ENCODE data around the gene YBX3.
"Not testable (repeated sequence)": the region's sequence is repeated elsewhere in the genome, so short reads cannot be mapped to it uniquely, and the experiment has no call there.

Gene YBX3

DNA sequence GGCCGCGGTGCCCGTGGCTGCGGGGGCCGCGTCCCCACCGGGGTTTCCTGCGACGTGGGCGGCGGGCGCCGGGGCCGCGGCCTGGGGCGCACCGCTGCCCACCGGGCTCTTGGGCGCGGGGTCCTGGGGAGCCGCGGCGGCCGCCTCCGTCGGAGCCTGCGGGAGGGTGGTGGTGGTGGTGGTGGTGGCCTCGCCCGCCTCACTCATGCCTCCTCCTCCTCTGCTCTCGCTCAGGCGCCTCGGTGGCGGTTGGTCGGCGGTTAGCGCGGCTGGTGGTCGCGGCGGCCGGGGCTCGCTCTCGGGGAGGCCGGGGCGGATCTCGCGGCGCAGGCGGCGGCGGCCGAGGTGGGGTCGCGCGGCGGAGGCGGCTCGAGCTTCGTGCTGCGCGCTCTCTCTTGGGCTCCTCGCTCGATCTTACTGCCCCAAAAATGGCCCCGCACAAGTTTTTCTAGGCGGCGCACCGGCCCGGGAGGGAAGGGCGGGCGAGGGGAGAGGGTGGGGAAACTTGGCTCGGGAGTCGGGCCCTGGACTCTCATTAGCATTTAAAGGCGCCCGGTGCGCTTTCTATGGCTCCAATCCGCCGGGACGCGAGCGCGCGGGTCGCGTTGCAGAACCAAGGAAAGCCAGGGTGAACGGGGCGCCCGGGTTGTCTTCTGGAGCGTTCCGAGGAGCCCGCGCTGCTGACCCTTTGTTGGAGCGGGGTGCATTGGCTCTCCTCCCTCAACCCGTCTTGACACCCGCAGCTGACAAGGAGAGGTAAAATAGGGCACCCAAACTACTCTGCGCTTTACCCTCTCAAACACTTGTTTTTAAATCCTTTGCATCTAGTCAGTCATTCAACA, at the start of gene YBX3:
Gene YBX3 (minus strand): TSS at position 419 of the 842 bp plus-strand sequence. CDS start 212 bp downstream, at position 207.
- no peak for DNase-seq

DNA sequence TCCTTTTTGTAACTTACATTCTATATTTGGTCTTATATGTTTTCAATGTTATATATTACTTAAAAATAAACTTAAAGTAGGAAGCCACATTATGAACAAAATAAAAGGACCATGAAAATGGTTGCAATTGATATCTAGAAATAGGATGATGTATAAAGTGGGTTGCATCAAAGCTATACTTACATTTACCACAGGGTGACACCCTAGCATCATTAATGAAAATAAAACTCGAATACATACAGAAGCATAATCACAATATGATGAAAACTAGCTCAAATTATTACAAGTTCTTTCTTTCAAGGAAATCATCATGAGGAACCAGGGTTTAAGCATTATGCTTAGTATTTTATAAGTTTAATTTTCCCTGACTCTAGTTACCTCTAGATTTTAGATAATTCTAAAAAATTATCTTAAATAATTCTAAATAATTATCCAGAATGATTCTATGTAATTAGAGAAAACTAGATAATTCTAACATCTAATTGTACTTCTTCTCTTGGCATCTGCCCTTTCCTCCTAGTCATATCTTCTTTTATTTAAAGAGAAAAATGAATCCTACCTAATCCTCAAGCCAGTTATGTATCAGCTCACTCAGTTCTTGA, 48.1 kb upstream of the YBX3 start:
- DNase-seq, result no peak

DNA sequence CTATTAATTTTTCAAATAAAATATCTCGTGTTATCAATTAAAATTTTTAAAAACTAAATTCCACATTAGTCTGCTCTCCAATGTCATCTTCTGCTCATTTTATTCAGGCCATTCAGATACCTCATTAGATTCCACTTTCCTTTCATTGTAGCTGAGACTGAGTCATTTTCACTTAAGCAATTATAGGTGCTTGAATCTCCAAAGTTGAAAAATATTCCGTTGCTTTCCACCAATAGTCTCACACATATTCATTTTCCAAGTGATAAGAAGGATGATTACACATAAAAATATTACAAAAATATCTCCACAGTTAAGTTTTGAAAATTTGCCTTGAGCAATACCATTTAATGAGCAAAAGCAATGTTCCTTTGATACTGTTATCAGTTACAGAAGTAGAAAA, 36.5 kb upstream of the YBX3 start:
- DNase-seq, result no peak

DNA sequence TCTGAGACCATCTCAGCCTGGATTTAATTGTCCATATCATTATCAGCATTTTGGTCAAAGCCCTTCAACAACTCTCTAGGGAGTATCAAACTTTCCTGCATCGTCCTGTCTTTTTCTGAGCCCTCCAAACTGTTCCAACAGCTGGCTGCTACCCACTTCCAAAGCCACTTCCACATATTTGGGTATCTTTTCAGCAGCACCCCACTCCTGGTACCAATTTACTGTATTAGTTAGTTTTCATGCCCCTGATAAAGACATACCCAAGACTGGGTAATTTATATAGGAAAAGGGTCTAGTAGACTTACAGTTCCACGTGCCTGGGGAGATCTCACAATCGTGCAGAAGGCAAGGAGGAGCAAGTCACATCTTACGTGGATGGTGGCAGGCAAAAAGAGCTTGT, 33.1 kb upstream of the YBX3 start:
- no peak for DNase-seq

DNA sequence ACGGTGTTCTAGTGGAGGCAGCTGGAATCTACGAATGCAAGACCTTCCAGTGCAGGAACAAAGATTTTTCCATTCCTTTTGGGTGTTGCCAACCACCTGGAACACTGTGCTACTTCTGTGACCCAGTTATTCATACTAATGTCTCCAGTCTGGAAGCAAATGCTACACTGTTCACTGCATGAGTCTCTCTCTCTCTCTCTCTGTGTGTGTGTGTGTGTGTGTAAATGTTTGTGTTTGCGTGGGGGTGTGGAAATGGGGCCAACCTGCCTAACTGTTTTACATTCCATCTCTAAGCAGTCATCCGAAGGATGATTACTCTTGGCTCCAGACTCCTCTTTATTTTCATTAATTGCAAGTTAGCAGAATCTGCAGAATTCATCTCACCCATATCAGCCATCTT, 29.9 kb upstream of the YBX3 start:
- DNase-seq, result no peak

DNA sequence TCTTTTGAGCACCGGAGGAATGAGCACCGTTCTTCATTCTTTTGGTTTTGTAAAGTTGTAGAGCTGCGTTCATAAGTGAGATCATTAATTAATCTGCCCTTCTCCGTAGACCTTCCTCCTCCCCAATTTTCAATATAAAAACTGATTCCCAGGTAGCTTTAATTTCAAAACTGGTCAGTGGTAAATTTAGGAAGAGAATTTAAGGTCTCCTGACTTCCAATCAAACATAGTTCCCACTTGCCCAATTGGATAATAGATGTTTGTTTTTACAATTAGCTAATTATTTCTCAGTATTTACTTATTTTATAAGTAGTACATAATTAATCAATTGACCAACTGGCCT, 27.2 kb upstream of the YBX3 start:
- no peak for DNase-seq

DNA sequence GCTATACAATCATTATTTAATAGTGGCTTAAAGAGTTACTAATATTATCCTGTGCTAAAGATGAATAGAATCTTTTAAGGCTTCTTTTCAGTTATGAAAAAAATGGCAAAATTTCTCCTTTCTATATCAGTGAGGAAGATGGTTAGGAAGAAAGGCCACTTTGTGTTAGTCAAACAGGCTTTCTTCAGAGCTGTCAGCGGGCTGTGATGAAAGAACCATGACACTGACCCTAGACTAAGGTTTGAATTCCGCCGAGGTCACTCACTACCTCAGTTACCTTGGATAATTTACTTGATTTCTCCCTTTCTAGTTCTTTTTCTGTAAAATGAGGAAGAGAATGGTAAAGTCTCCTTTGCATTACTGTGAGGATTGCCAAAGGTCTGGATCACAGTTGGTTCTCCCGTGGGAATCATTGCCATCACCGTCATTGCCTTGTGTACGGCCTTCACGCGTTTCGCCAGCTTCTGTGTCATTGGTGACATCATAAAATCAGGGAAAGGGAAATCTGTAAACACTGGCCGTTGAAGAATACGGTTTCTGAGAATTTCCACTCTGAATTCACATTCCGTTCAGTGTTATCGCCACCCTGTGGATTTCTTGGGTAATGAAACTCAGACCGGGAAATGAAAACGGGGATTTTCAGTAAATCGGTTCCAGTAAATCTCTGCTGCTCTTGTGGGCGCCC, 26.7 kb upstream of the YBX3 start:
- DNase-seq, result peak; percentile 54

DNA sequence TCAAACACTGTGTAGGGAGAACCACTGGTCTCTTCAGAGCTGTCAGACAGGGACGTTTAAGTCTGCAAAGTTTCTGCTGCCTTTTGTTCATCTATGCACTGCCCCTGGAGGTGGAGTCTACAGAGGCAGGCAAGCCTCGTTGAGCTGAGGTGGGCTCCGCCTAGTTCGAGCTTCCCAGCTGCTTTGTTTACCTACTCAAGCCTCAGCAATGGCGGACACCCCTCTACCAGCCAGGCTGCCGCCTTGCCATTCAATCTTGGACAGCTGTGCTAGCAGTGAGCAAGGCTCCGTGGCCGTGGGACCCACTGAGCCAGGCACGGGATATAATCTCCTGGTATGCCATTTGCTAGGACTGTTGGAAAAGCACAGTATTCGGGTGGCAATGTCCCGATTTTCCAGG, 24.6 kb upstream of the YBX3 start:
- DNase-seq, result no peak

DNA sequence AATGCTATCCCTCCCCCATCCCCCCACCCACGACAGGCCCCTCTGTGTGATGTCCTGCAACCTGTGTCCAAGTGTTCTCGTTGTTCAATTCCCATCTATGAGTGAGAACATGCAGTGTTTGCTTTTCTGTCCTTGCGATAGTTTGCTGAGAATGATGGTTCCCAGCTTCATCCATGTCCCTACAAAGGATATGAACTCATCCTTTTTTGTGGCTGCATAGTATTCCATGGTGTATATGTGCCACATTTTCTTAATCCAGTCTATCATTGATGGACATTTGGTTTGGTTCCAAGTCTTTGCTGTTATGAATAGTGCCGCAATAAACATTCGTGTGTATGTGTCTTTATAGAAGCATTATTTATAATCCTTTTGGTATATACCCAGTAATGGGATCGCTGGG, 20.3 kb upstream of the YBX3 start:
- not testable (repeated sequence) for DNase-seq

DNA sequence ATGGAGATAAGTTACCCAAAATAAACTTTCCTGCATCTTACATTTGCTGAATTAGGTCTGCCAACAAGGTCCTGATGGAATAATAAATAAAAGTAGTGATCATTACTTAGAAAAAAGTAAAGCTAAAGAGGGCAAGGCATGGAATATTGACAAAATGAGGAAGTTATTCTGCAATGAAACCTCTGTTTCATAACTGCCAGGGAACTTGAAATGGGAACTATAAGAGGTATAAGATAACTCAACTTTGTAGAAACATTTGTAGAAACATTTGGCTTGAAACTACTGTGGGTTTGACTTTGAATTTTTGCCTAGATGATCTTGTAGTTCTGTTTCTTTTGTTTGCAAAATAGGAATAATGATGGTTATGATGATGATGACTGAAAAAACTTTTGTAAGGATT, 18.7 kb upstream of the YBX3 start:
- DNase-seq, result no peak

DNA sequence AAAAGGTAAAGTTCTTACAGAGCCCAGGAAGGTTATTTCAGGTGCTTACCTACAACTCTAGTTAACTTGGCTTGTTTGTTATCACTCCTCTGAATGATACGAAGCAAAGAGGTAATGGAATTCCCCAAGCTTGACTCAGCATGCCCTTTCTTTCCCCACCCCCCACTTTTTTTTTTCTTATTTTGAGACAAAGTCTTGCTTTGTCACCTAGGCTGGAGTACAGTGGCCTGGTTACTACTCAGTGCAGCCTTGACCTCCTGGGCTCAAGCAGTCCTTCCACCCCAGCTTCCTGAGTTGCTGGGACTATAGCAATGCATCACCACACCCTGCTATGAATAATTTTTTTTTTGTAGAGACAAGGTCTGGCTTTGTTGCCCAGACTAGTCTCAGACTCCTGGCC, 17.1 kb upstream of the YBX3 start:
- DNase-seq, result no peak

DNA sequence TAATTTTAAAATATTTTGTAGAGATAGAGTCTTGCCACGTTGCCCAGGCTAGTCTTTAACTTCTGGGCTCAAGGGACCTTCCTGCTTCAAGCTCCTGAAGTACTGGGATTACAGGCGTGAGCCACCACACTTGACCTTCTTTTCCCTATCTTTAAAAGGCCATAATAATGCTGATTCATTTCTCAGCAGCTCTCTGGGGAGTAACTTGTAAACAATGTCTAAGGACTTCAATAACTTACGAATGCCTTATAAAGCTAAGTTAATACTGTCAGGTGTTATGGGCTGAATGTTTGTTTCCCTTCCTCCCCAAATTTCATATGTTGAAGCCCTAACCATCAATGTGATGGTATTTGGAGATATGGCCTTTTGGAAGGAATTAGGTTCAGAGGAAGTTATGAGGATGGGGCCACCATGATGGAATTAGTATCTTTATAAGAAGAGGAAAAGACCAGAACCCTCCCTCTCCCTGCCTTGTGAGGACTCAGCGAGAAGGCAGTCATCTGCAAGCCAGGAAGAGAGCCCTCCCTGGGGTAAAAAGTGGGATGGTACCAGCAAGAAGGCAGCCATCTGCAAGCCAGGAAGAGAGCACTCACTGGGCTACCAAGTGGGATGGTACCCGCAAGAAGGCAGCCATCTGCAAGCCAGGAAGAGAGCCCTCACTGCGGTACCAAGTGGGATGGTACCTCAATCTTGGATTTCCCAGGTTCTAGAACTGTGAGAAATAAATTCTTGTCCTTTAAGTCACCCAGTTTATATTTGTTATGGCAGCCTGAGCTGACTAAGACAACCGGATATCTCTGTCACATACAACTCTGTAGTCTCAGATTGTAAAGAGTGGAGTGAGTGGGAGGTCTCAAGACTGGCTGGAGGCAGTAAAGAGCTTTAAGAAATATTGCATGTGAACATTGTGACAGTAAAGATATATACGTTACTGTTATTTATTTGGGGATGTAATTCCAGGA, 16.3 kb upstream of the YBX3 start:
- DNase-seq, result no peak

DNA sequence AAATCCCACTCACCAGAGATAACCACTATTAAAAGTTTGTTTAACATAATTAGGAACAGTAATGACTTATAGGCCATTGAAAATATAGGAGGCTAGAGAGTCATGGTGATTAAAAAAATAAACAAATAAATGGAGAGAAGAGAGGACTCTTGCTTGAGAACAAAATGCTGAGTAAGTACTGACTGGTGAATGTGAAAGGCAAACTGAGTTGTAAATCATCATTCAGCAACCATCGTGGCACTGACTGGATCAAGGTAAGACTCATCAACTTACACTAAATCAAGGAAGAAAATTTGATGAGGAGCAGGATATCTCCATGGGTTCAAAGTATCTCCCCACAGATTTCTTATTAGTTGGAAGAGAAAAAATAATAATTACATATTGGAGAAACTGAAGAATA, 14.1 kb upstream of the YBX3 start:
- DNase-seq, result no peak

DNA sequence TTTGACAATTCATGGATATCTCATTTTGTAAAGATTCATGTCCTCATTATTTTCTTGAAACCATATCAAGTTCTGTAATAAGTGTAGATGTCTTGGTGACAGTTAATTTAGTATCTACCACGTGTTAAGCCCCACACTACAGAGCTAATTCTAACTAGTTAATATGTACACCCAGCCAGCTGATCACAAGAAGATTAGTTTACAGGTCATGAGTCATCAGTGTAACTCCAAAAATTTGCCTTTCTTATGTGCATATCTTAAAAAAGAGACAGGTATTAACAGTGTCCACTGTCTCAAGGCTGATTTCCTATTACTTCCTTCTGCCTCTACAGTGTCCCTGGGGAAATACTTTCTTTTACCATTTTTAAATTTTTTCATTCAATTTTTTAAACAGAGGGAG, 13.3 kb upstream of the YBX3 start:
- no peak for DNase-seq

DNA sequence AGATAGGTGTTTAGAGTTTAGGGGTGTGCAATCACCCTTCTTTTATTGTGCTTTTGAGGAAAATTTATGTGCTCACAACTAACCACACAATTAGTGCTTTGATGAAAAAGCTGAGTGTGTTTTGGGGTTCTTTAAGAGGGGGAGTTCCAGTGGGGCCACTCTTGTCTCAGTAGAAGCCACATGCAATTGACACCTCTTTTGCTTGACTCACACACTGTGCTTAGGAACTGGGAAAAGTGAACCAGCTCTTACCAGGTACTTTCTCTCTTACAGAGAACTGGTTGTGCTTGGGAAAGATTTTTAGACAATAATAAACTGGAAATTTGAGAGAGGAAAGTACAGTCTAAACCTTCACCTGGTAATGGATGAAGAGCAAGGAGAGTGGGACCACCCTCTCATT, 12.3 kb upstream of the YBX3 start:
- no peak for DNase-seq

DNA sequence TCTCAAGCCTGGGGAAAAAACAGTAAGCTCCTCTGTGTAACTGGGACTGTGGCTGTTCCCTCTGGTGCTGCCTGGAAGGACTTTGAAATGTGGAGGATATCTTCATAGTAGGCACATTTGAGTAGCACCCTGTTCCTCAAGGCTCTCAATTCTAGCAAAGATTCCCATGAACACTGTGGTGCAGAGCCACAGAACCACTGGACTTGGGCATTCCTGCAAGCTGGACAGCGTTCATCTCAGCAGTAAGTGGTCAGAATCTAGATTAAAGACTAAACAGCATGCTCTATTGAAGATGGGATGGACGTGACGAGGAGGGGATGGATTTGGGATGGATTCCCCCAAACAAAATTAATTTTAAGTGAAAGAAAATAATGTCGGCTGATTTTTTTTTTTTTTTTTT, 9.4 kb upstream of the YBX3 start:
- no peak for DNase-seq

DNA sequence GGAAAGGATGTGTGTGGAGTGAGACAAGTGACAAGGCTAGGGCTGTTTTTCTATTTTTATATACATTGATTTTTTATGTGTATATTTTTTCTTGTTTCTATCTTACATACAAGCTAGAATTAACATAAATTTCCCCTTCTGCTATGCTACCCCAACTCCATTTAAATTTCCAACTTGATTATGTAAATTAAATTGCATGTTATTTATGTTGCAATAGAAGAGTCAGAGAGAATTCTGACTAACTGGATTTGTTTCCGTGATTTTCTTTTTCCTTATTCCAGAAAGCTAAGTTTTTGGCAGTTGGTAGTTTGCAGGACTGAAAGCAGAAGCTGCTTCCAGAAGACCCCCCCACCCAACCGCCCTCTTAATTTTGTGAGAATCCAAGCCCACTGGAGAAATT, 8.9 kb upstream of the YBX3 start:
- DNase-seq, result no peak

DNA sequence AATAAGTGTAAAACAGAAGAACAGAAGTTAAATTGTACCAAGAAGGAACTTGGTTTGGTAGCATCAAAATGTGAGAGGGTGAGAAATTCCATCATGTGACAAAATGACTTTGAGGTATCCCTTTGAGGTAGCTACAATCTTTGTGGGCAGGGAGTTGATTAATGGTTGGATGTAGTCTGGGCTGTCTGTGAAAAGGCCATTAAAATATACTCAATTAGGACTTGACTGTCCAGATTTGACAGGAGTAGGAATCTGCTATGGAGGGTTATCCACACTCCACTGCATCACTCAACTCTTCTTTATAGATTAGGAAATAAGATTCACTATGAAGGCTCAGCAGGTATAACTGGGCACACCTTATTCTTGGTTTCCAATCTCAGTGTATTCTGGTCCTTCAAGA, 7.4 kb upstream of the YBX3 start:
- DNase-seq, result no peak

DNA sequence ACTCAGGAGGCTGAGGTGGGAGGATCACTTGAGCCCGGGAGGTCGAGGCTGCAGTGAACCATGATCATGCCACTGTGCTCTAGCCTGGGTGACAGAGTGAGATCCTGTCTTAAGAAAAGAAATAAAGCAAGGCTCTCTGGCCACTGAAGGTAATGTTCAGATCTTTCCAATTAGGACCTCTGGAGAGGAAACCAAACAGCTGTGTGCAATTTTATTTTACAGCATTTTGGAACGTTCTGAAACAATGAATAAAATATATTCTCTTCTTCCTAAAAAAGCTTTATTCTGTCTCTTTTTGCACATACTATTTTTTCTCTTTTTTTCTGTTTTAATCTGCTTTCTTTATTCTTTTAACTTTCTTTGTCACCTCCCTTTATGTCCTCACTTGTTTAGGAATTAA, 5.0 kb upstream of the YBX3 start:
- DNase-seq, result no peak

DNA sequence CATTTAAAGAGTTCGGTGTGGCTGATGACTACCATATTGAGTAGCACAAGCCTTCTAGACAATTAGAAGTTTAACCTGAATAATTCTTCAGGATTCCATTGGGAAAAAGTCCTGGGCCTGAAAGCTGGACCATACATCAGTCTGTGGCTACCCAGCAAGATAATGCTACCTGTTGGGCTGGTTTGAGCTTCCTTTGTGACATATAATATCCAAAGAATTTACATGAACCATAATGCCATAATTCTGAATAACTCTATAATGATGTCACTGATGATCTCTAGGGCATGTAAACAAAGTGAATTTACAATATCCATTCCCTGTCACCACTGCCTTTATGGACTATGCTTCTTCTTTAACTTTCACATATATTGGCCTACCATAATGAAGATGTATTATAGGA, 3.8 kb upstream of the YBX3 start:
- no peak for DNase-seq

DNA sequence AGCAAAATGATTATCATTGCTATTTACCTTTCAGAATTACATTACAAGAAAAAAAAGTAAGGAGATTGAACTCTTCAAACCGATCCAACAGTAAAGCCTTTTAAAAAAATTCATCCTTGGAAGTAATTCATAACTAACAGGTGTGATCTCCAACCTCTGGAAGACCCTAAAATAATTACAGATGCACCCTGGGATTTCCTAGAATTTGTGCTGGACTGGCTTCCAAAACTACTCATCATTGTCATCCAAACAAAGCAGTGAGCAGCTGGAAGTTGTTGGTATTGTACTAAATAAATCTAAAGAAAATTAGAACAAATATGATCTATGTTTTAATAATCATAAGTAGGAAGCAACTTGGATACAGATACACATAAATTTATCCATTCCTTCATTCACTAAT, 1.9 kb upstream of the YBX3 start:
- DNase-seq, result no peak

DNA sequence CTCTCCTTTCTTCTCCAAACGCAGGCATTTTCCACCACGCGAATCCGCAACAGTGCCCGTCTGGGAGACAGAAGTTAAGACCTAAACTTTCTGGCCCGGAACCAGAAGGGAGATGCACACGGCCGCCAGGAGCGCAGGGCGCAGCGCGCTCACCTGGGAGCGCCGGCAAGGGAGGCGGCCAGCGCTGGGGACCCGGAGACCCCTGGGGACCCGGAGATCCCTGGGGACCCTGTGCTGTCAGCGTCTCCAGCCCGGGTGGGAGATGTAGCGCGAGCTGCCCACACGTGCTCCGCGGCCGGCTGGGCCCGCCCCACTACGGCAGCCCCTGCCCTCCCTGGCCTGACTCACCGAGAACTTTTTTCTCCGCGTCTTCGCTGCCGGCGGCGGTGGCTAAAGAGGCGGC, 620 bp downstream of the YBX3 start:
- no peak for DNase-seq

All from NCI-H524 treated with DMSO at 0.1 percent for 48 hours (cell line).